Calu3 (cell line): ENCODE measurements around the gene CXCL6. TPM values are rescaled to one million over a fixed set of nuclear protein-coding genes. Genes with fewer than 3 reads are reported as not detected.
A peak's percentile ranks its signal among the peaks of the same experiment; 100 is the strongest.

Experiments used
- BruUV-seq: library from RNA; stranded (reverse); fragments of 400-500 nt; replicated peaks from 2 replicates; lab custom pipeline; 2021; lab: Mats Ljungman, UMichigan
- CTCF ChIA-PET: fragments of 300-600 bp; sonication (Branson Sonifier 250); formaldehyde crosslinking; loops from one replicate; lab custom pipeline; 2022; ENCODE audit warnings: antibody characterized with exemption; lab: Charles Lee
- DNase-seq: peaks from one replicate; pipeline ENCODE4 v3.0.0; 2022
- H3K27ac Mint-ChIP-seq: one replicate; pipeline ENCODE4 v1.8.0; 2022; ENCODE audit warnings: mixed read lengths; ENCODE audit not compliant: unreplicated experiment
- H3K27me3 Mint-ChIP-seq: one replicate; pipeline ENCODE4 v1.8.0; 2022; ENCODE audit warnings: mixed read lengths; ENCODE audit not compliant: unreplicated experiment
- H3K36me3 Mint-ChIP-seq: one replicate; pipeline ENCODE4 v1.8.0; 2022; ENCODE audit warnings: mild to moderate bottlenecking, moderate library complexity, mixed read lengths; ENCODE audit not compliant: insufficient read depth, unreplicated experiment
- H3K4me1 Mint-ChIP-seq: one replicate; pipeline ENCODE4 v1.8.0; 2022; ENCODE audit warnings: mild to moderate bottlenecking, low read depth, mixed read lengths; ENCODE audit not compliant: unreplicated experiment
- H3K4me3 Mint-ChIP-seq: one replicate; pipeline ENCODE4 v1.8.0; 2022; ENCODE audit warnings: mild to moderate bottlenecking, low read depth, moderate library complexity, mixed read lengths; ENCODE audit not compliant: unreplicated experiment
- H3K9me3 Mint-ChIP-seq: one replicate; pipeline ENCODE4 v1.8.0; 2022; ENCODE audit warnings: low read depth, mixed read lengths; ENCODE audit not compliant: unreplicated experiment
- CTCF ChIP-seq: fragments of 200-600 bp; IDR thresholded peaks from one replicate; pipeline ENCODE4 v1.8.0; 2022; ENCODE audit warnings: antibody characterized with exemption; ENCODE audit not compliant: unreplicated experiment
- intact Hi-C: fragments of 100-400 bp; cut with micrococcal nuclease; formaldehyde crosslinking; loops from one replicate; pipeline ENCODE4 v1.10.0; 2022; ENCODE audit not compliant: unreplicated experiment
- total RNA-seq: library from RNA; stranded (reverse); gene quantifications from 2 replicates; pipeline ENCODE4 v1.2.3, GENCODE V29; 2022

The CXCL6 gene
- total RNA-seq, 1 experiment from 2014 or later = 91.0 TPM

- CTCF ChIA-PET = interaction anchor here (1.0 kb wide), 1 partner anchor 54 kb away, joined by 4 read pairs; no protein-coding TSS in a partner anchor
- no peak overlapping the region for H3K4me3 Mint-ChIP-seq
- peaks cover 3% of the 10 kb centered on the region for H3K9me3 Mint-ChIP-seq
- BruUV-seq = no TSS peak
- H3K27ac Mint-ChIP-seq = peak overlapping the region; percentile 95
- TF ChIP-seq CTCF = no peak
- no peak for DNase-seq
- intact Hi-C loops = loop anchor here (2.0 to 10.0 kb wide), 2 partner anchors 52 to 70 kb away; partner anchors contain the start of gene CXCL8
- H3K27me3 Mint-ChIP-seq = no peaks in the 10 kb centered on the region
- peaks cover 14% of the 10 kb centered on the region for H3K36me3 Mint-ChIP-seq
- peaks cover 66% of the 10 kb centered on the region for H3K4me1 Mint-ChIP-seq
These were observed 21.8 kb upstream of the CXCL6 start for GRCh38 chr4:73814679-73815078.

GRCh38 chr4:73815145-73815544 lies 21.3 kb upstream of the CXCL6 start:
- no peak for DNase-seq
- Mint-ChIP-seq H3K4me1 (peaks cover 66% of the 10 kb centered on the region), H3K36me3 (peaks cover 14% of the 10 kb centered on the region), H3K27me3 (no peaks in the 10 kb centered on the region), H3K4me3 (no peak overlapping the region), H3K9me3 (peaks cover 3% of the 10 kb centered on the region), H3K27ac (peak overlapping the region; percentile 95)
- intact Hi-C loops = loop anchor here (2.0 to 10.0 kb wide), 2 partner anchors 52 to 70 kb away; partner anchors contain the start of gene CXCL8
- TF ChIP-seq CTCF = no peak
- CTCF ChIA-PET = interaction anchor here (1.0 kb wide), 1 partner anchor 54 kb away, joined by 4 read pairs; no protein-coding TSS in a partner anchor
- TSS peak; percentile 78 for BruUV-seq

GRCh38 chr4:73816814-73817213 lies 19.7 kb upstream of the CXCL6 start:
- Mint-ChIP-seq H3K27ac (peak overlapping the region; percentile 95), H3K4me1 (peaks cover 57% of the 10 kb centered on the region)

GRCh38 chr4:73817341-73817740 lies 19.1 kb upstream of the CXCL6 start:
- peaks cover 3% of the 10 kb centered on the region for H3K9me3 Mint-ChIP-seq
- intact Hi-C loops = loop anchor here (10.0 kb wide), 1 partner anchor 73 kb away; the partner anchor contains the start of gene CXCL8
- H3K4me1 Mint-ChIP-seq = peaks cover 63% of the 10 kb centered on the region
- no TSS peak for BruUV-seq
- H3K36me3 Mint-ChIP-seq = peaks cover 14% of the 10 kb centered on the region
- no peak for TF ChIP-seq CTCF
- no peak for DNase-seq
- CTCF ChIA-PET = interaction anchor here (1.0 kb wide), 1 partner anchor 26 kb away, joined by 3 read pairs; no protein-coding TSS in a partner anchor
- H3K27me3 Mint-ChIP-seq = no peaks in the 10 kb centered on the region
- peak overlapping the region; percentile 5 for H3K4me3 Mint-ChIP-seq
- H3K27ac Mint-ChIP-seq = peak overlapping the region; percentile 95

More at GRCh38 chr4:73816814-73817213, 19.7 kb upstream of the CXCL6 start:
- peak overlapping the region; percentile 5 for H3K4me3 Mint-ChIP-seq
- H3K36me3 Mint-ChIP-seq = peaks cover 14% of the 10 kb centered on the region
- CTCF ChIA-PET = interaction anchor here (0.9 to 1.0 kb wide), 2 partner anchors 26 to 27 kb away, joined by 3 read pairs; no protein-coding TSS in a partner anchor
- peaks cover 3% of the 10 kb centered on the region for H3K9me3 Mint-ChIP-seq
- intact Hi-C loops = loop anchor here (10.0 kb wide), 1 partner anchor 72 kb away; the partner anchor contains the start of gene CXCL8
- no peaks in the 10 kb centered on the region for H3K27me3 Mint-ChIP-seq
- no TSS peak for BruUV-seq
- peak; percentile 49 for DNase-seq
- no peak for TF ChIP-seq CTCF
